GM12874 (cell line): ENCODE measurements around the gene TEX36.

Experiments
- TF ChIP-seq, protein P1 (sequence below): IDR thresholded peaks from 2 replicates; pipeline ENCODE4 v1.5.1; 2011; ENCODE audit warnings: low read depth, mild to moderate bottlenecking, control low read depth, low read length, moderate library complexity; ENCODE audit not compliant: insufficient read depth

The TEX36 gene

GRCh38 chr10:125698481-125698998 is 15.6 kb upstream of the TEX36 start:
- TF ChIP-seq, protein P1, sequence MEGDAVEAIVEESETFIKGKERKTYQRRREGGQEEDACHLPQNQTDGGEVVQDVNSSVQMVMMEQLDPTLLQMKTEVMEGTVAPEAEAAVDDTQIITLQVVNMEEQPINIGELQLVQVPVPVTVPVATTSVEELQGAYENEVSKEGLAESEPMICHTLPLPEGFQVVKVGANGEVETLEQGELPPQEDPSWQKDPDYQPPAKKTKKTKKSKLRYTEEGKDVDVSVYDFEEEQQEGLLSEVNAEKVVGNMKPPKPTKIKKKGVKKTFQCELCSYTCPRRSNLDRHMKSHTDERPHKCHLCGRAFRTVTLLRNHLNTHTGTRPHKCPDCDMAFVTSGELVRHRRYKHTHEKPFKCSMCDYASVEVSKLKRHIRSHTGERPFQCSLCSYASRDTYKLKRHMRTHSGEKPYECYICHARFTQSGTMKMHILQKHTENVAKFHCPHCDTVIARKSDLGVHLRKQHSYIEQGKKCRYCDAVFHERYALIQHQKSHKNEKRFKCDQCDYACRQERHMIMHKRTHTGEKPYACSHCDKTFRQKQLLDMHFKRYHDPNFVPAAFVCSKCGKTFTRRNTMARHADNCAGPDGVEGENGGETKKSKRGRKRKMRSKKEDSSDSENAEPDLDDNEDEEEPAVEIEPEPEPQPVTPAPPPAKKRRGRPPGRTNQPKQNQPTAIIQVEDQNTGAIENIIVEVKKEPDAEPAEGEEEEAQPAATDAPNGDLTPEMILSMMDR = no peak

- TF ChIP-seq, protein P1 = no peak
Observed at GRCh38 chr10:125694883-125695282, 11.9 kb upstream of the TEX36 start.

GRCh38 chr10:125693524-125693847 is 10.5 kb upstream of the TEX36 start:
- TF ChIP-seq, protein P1 = no peak

DNA sequence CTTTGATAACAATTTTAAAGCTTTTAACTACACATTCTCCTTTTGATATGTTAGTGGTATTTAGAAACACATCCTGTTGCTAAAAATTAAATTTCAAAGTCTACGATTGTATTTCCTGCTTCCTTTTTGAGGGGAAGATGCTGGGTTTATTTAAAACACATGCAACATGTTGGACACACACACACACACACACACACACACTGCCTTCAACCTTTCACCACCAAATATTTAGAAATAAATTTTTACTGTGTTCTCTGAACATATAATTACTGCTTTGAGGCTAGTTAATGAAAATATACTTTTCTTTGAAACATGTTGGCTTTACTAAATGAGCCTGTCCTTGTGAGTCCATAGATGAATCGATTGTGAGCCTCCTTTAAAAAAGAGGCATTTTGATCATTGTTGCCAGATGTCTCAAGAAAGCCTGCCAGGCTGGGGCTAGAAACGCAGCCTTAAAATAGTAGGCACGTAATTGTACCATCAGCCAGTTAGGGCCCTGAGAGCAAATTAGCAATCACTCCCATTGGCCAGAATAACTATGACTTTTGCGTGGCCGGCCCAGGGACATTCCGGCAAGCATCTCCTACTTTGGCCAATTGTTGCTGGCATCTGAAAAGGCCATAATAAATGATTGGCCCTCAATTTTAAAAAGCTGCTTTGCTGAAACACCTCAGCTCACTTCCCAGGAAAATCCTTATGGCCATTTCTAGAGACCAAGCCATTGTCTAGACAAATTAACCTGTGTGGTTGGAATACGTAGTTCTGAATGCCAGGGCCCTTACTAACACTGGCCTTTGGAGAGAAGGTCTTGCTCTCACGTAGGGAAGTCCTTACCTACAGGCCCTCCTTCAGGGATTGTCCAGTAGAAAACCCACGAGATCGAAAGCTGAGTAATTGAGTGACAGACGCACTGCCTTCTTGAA is 9.9 kb upstream of the TEX36 start:
- TF ChIP-seq, protein P1 = no peak

GRCh38 chr10:125692196-125692595 is 9.2 kb upstream of the TEX36 start:
- TF ChIP-seq, protein P1 = no peak

DNA sequence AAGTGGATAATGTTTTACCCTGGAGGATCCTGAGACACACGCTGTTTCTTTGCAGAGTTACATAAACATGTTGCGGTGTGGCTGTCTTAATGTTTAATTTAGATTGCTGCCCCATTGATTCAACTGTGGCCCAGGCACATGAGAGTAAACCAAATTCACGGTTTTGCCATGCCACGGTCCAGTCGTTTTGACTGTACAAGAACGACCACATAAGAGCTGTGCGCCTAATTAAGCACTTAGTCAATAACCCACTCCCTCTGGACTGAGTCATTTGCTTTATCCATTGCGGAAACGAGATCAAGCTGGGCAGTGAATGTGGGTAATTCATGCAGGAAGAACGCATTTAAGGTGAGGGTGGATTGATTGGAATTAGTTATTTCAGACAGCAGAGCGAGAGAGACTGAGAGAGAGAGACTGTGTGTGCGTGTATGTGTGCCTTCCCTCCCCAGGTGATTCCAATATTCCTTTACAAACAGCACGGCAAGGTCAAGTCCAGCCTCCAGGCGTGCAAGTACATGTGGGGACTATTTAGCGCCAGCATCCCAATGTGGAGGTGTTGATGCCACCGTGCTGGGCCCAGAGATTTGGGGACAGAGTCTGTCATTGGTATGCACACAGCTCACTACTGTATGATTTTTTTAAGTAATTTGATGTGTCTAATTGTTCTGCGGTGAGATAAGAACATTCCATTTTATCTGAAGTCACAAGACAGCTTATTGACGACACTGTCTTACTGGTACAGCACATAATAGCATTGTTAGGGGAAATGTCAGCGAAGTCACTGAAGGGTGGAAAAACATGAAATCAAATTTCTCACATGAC is 8.4 kb upstream of the TEX36 start:
- TF ChIP-seq, protein P1 = no peak

DNA sequence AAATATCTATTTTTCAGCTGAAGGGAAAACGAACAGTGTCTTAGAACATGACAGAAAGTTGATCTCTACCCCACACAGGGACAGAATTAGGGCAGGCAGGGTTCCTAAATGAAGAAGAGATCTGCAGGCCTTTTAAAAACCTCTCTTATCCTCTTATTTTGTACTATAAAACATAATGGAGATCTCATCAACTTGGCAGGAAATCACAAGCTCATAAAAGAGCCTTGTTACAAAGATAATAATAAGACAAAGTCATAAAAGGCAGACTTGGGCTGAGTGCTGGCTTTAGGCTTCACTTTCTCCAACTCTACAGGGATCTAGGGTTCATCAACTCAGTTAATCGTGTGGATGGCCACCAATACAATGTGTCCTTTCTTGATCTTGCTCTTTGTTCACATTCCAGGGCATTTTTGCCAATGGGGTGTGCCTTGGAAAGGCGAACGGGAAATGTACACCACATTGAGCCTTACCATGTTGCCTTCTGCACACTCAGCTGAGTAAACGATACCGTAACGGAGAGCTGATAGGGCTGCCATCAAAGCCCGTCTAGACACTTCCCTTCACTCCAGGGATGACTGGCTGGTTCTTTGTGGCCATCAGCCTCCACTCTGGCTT is 7.1 kb upstream of the TEX36 start:
- TF ChIP-seq, protein P1 = no peak
